Breast epithelium (tissue), 3 donors: ENCODE data around the gene COL6A5.

Source experiments
- CTCF ChIP-seq, 3 donors: fragments of 450-650 bp; IDR thresholded peaks; one replicate each; pipeline ENCODE4 v1.5.1; 2016 to 2017; ENCODE audit warnings: antibody characterized with exemption in 3 of 3, mild to moderate bottlenecking in 3 of 3, moderate library complexity in 3 of 3
- POLR2A ChIP-seq: fragments of 450-650 bp; IDR thresholded peaks from one replicate; pipeline ENCODE4 v1.6.1; 2016; ENCODE audit warnings: antibody characterized with exemption, mild to moderate bottlenecking, moderate library complexity
- POLR2AphosphoS5 ChIP-seq, 3 donors: sonication (generic); formaldehyde crosslinking; IDR thresholded peaks; one replicate each; pipeline ENCODE4 v1.6.1; 2017; ENCODE audit warnings: antibody characterized with exemption in 3 of 3

DNA sequence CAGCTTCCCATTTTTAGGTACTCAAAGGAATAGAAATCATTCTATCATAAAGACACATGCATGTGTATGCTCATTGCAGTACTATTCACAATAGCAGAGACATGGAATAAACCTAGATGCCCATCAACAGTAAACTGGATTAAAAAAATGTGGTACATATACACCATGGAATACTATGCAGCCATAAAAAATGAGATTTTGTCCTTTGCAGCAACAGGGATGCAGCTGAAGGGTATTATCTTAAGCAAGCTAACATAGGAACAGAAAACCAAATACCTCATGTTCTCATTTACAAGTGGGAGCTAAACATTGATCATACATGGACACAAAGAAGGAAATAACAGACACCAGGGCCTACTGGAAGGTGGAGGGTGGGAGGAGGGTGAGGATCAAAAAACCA is 33.1 kb upstream of the COL6A5 start:
- no peak for TF ChIP-seq CTCF (IDR thresholded peaks at IDR 0.05)
- TF ChIP-seq POLR2A = no peak
- no peak for TF ChIP-seq POLR2AphosphoS5 (IDR thresholded peaks at IDR 0.05)
